ENCODE results near the gene AMZ1.
A peak's percentile ranks its signal among the peaks of the same experiment; 100 is the strongest.
"Not testable (repeated sequence)": the region's sequence is repeated elsewhere in the genome, so short reads cannot be mapped to it uniquely, and the experiment has no call there.

The AMZ1 gene

GRCh38 chr7:2692543-2692942 is 4.5 kb downstream of the AMZ1 start:
- no peak for DNase-seq

DNA sequence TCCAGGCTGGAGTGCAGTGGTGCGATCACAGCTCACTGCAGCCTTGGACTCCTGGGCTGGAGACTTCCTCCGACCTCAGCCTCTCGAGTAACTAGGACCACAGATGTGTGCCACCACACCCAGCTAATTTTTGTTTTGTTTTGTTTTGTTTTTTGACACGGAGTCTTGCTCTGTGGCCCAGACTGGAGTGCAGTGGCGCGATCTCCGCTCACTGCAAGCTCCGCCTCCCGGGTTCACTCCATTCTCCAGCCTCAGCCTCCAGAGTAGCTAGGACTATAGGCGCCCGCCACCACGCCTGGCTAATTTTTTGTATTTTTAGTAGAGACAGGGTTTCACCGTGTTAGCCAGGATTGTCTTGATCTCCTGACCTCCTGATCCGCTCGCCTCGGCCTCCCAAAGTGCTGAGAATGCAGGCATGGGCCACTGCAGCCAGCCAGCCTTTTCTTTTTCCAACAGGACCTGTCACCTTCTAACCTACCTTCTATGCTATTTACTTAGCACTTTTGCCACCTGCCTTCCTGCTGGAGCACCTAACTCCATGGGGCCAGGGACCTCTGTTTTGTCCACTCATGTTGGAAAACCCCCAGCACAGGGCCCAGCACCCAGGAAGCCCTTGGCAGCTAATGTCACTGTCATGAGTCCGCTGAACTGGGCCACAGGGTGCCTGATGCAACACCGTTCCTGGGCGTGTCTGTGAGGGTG is 5.6 kb downstream of the AMZ1 start:
- not testable (repeated sequence) for DNase-seq

- not testable (repeated sequence) for DNase-seq
These were observed 6.1 kb downstream of the AMZ1 start for GRCh38 chr7:2694122-2694436.

DNA sequence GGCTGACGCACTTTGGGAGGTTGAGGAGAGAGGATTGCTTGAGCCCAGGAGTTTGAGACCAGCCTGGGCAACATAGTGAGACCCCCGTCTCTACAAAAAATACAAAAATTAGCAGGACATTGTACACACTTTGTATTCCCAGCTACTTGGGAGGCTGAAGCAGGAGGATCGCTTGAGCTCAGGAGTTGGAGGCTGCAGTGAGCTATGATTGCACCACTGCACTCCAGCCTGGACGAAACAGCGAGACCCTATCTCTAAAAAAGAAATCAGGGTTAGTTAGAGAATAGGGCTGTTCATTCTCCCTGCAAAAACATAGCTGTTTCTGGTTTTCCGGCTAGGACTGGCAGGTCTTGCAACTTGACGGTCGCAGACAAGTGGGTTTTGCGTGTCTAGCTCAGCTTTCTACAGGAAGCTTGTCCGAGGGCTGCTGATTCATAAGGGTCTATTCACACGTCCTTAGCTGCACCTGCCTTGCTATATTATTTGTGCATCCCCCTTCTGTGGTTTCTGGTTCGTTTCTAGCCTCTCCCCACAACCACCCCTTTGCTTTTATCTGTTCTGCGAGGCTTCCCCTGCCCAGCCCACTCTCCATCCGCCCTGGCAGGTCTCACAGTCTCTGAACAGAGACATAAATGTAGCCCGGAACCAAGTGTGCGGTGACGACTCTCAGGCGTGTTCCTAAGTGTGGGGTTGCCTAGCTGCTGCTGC is 10.7 kb downstream of the AMZ1 start:
- peak in 3 of 6 experiments; percentile 54 to 58 (median 55) for DNase-seq

- DNase-seq = no peak
These were observed 11.3 kb downstream of the AMZ1 start for GRCh38 chr7:2699289-2699620.

DNA sequence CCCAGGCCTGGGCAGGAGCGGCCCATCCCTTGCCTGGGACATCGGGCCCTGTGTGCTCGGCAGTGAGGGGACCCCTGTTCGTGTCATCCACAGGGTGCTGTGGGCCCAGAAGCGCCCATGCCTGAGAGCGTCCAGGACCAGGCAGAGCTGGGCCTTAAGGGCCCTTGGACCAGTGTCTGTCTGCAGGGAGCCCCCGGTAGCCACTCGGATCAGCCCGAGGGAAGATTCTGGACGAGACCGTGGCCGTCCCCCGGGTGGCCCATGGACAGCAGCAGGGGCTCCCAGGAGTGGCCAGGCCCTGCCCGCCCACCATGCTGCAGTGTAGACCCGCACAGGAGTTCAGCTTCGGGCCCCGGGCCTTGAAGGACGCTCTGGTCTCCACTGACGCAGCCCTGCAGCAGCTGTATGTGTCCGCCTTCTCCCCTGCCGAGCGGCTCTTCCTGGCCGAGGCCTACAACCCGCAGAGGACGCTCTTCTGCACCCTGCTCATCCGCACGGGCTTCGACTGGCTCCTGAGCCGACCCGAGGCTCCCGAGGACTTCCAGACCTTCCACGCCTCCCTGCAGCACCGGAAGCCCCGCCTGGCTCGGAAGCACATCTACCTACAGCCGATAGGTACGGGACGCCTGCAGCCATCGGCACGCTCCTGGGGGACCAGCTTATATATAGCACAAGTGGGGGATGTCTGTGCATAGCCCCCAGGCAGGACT is 12.3 kb downstream of the AMZ1 start:
- DNase-seq = no peak

DNA sequence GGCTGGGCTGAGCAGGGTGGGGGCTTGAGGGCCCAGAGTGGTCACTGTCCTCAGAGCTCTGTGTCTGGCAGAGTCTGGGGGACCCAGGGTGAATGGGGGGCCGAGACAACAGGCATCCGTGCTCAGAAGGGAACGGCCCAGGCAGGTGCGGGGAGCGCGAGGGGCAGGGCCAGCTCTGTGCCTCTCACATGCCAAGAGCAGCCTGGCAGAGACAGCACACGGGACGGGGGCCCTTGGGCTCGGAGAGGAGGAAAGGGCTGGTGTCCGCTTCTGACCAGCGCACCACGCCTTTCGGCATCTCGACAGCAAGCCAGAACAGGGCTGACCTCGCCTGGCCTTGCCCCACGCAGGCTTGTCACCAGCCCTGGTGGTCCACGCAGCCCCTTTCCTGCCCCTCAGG is 13.4 kb downstream of the AMZ1 start:
- no peak for DNase-seq

DNA sequence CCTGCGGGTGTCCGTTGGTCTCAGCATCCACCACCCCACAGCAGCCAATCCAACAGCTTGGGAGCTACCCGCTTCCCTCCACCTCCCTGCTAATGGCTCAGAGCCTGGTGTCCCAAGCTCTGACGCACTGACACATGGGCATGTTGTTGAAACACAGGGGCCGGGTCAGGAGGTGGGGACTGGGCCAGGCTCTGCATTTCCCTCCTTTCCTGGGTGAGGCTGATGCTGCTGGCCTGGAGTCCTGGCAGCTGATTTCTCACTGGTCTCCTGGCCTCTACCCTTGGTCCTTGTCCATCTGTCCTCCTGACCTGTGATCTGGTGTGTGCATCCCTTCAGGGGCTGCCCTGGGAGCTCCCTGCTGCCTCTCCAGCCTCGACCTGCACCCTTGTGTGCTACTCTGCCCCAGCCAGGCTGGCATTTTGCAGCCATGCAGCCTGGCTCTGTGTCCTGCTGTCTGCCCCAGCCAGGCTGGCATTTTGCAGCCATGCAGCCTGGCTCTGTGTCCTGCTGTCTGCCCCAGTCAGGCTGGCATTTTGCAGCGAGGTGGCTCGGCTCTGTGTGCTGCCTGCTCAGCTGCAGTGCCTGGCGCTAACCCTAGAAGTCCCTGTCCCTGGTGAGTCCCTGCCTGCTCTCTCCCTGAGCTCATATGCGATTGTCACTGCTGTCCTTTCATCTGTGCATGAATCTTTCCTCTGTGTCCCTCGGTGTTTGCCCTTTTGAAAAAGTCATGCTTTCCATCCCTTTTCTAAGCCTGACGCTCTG is 14.0 kb downstream of the AMZ1 start:
- DNase-seq = no peak

DNA sequence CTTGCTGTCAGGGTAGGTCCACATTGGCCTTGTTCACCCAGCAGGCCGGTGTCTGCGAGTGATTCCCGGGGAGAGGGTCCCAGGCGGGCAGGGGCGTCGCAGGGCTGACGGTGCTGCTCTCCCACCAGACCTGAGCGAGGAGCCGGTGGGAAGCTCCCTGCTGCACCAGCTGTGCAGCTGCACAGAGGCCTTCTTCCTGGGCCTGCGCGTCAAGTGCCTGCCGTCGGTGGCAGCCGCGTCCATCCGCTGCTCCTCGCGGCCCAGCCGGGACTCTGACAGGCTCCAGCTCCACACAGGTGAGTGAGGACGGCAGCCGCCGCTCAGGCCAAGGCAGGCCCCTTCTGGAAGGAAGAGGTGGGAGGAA is 14.6 kb downstream of the AMZ1 start:
- DNase-seq = no peak

DNA sequence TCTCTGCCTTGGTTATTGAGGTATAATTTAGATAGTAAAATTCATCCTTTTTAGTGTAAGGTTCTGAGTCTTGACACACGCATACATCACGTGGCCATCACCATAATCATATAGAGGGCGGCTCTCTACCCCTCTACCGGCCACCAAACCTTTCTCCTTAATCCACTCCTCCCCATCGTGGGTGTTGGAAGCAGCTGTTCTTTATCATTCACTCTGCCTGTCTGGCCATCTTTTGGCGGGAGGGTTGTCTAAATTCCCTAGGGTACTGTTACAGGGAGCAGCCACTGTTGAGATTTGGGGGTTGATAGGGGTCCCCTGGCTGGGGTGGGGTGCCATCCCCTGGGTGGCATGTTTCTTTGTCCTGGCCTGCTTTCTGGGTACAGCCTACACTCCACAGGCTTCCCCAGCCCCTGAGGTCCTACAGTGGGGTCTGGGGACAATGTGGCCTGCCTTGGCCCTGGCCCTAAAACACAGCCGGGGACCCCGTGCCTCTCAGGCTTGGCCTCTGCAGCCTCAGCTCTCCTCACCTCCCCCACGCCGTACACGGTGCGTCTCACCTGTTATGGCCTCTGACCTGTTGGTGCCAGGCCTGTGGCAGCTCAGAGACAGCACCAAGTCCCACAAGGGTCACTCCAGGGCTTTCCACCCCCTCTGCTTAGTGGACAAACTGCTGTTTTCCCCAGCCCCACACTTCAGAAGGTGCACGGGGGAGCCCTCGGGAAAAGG is 17.5 kb downstream of the AMZ1 start:
- DNase-seq = no peak

- no peak for DNase-seq
These were observed 18.7 kb downstream of the AMZ1 start for GRCh38 chr7:2706685-2707126.

DNA sequence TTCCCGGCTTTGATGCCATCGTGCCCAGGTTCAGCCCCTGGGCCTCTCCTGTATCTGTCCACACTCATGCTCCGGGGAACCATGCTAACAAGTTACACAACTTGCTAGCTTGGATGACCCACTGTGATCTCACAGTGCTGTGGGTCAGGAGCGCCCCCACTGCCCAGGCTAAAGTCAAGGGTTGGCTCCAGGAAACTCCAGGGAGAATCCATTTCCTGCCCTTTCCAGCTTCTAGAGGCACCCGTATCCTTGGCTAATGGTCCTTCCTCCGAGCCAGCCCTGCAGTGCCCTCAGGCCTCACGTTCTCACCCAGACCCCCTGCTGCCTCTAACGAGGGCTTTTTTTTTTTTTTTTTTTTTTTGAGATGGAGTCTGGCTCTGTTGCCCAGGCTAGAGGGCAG is 19.5 kb downstream of the AMZ1 start:
- DNase-seq = no peak

DNA sequence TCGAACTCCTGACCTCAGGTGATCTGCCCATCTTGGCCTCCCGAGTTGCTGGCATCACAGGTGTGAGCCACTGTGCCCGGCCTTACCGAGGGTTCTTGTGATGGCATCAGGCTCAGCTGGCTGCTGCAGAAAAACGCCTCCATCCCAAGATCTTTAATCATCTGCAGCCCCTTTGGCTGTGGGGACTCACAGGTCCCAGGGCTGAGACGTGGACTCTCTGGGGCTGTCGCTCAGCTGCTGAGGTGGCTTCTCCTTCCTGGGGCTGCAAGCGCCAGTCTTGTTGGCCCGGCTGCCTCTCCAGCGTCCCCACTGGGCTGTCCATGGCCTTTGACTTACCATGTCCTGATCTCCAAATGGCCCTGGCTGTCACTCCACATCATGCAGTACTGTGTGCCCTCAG is 20.0 kb downstream of the AMZ1 start:
- DNase-seq = no peak

DNA sequence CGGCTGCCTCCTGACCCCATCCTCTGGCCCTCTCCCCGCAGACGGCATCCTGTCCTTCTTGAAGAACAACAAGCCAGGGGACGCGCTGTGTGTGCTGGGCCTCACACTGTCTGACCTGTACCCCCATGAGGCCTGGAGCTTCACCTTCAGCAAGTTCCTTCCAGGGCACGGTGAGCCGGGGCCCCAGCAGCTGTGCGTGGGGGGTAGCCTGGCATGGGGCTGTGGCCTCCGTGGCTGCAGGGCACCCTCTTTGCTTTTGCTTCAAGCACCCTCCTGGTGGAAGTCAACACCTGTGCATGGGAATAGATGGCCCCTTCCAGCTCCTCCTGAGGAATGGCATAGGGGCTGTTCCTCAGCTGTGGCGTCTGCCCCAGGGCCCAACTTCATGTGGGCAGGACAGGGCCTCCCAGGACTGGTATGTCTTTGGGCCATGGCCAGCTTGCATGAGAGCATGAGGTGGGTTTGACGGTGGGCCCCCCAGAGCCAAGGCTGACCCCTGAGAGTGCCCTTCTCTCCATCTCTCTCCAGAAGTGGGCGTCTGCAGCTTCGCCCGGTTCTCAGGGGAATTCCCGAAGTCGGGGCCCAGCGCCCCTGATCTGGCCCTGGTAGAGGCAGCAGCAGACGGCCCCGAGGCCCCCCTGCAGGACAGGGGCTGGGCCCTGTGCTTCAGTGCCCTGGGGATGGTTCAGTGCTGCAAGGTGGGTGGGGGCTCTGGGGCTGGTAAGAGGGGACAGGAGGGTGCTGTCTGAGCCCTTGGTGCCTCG is 20.7 kb downstream of the AMZ1 start:
- no peak for DNase-seq

DNA sequence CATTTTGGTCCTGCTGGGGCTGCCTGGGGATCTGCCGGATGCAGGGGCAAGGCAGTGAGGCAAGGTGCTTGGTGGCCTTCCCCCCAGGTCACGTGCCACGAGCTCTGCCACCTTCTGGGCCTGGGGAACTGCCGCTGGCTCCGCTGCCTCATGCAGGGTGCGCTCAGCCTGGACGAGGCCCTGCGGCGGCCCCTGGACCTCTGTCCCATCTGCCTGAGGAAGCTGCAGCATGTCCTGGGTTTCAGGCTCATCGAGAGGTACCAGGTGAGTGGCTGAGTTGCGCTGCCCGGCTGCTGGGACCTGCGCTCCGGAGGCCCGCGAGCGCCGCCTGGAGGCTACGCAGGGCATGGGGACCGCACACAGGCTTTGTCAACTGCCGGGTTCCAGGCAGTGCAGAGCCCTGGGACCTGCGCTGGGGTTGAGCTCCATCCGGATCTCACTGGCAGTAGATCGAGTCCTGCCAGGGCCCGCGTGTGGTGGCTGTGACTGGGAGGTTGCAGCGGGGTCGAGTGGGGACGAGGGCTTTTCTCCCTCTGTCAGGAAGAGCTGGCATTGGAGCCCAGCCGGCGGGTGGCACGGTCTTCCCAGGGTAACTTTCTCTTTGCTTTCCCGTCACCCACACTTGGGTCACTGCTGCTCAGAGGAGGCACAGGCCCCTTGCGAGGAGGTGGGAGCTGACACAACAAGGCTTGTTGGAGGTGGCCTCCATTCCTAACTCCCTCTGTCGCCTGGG is 21.7 kb downstream of the AMZ1 start:
- DNase-seq = peak; percentile 56 to 83 (median 65)

- no peak for DNase-seq
These were observed 22.3 kb downstream of the AMZ1 start for GRCh38 chr7:2710286-2710655.

GRCh38 chr7:2710901-2711551 is 23.0 kb downstream of the AMZ1 start:
- peak in 4 of 6 experiments; percentile 8 to 58 (median 40) for DNase-seq

DNA sequence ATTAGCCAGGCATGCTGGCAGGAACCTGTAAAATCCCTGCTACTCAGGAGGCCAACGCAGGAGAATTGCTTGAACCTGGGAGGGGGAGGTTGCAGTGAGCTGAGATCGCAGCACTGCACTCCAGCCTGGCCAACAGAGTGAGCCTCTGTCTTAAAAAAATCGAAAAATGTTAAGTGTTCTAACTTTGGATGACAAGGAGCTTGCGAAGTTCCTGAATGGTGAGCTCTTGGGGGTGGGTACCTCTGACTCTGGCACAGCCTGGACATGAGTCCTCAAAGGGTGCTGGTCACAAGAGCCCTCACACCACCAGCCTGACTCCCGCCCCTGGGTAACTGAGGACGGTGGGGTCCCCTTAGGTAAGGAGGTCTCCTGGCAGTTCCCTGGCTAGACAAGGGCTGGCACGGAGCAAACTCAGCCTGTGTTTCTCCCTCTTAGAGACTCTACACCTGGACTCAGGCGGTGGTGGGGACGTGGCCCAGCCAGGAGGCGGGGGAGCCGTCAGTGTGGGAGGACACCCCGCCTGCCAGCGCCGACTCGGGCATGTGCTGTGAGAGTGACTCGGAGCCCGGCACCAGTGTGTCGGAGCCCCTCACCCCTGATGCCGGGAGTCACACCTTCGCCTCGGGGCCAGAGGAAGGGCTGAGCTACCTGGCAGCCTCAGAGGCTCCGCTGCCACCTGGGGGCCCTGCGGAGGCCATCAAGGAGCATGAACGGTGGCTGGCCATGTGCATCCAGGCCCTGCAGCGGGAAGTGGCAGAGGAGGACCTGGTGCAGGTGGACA is 24.1 kb downstream of the AMZ1 start:
- DNase-seq = no peak

- no peak for DNase-seq
These were observed 25.4 kb downstream of the AMZ1 start for GRCh38 chr7:2713370-2713769.

DNA sequence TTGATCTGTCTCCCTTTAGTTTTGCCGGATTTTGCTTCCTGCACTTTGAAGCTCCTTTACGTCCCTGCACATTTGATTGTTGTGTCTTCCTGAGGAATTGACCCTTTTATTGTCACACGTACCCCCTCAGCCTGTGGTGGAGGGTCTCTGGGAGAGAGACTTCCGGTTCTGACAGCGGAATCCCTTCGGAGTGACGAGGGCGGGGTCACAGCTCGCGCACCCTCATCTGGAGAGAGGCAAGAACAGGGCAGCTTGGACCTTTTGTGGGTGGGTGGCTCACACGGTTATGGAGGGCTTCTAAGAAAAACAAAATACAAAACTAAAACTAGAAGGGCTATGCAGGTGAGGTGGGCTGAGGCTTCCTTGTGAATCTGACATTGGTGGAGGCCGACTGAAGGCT is 26.0 kb downstream of the AMZ1 start:
- no peak for DNase-seq
